HepG2 (cell line): ENCODE measurements around the gene TCAP. TPM values are rescaled to one million over a fixed set of nuclear protein-coding genes. Genes with fewer than 3 reads are reported as not detected.

Experiments used
- CBX2 ChIP-seq, 2 experiments: fragments of 200-600 bp in 1 of 2; sonication (generic); formaldehyde crosslinking in 1 of 2; IDR thresholded peaks; 2 replicates each; pipeline versions ENCODE4 v1.7.0 to v1.8.1; 2018 to 2022; ENCODE audit warnings: low read depth in 2 of 2, low read length in 1 of 2, mild to moderate bottlenecking in 1 of 2, missing genetic modification reagents in 1 of 2
- HNF1A ChIP-seq, 2 experiments: sonication (generic) in 1 of 2; formaldehyde crosslinking in 1 of 2; IDR thresholded peaks; 2 replicates each; pipeline versions ENCODE4 v1.4.0 to v1.6.1; 2016 to 2020; ENCODE audit warnings: borderline replicate concordance in 1 of 2, low read depth in 1 of 2, mild to moderate bottlenecking in 1 of 2, missing genetic modification reagents in 1 of 2
- HOXA5 ChIP-seq: sonication (generic); formaldehyde crosslinking; IDR thresholded peaks from 2 replicates; pipeline ENCODE4 v1.4.0; 2020; ENCODE audit warnings: missing genetic modification reagents
- JDP2 ChIP-seq: sonication (generic); formaldehyde crosslinking; IDR thresholded peaks from 2 replicates; pipeline ENCODE4 v1.8.1; 2022; ENCODE audit warnings: missing genetic modification reagents, borderline replicate concordance
- MIER3 ChIP-seq: IDR thresholded peaks from 2 replicates; pipeline ENCODE4 v1.6.1; 2016; ENCODE audit warnings: missing compliant biosample characterization, borderline replicate concordance
- MTF1 ChIP-seq: sonication (generic); formaldehyde crosslinking; IDR thresholded peaks from 2 replicates; pipeline ENCODE4 v1.5.0; 2020; ENCODE audit warnings: missing genetic modification reagents
- MXI1 ChIP-seq: IDR thresholded peaks from 3 replicates; pipeline ENCODE4 v1.6.1; 2012; ENCODE audit warnings: low read depth, low read length, inconsistent platforms, borderline replicate concordance
- NAIF1 ChIP-seq: sonication (generic); formaldehyde crosslinking; IDR thresholded peaks from 2 replicates; pipeline ENCODE4 v1.5.0; 2020; ENCODE audit warnings: mild to moderate bottlenecking, missing genetic modification reagents, borderline replicate concordance
- SALL2 ChIP-seq: sonication (generic); formaldehyde crosslinking; IDR thresholded peaks from 2 replicates; pipeline ENCODE4 v1.8.1; 2023; ENCODE audit warnings: mild to moderate bottlenecking, missing genetic modification reagents, inconsistent platforms
- XRCC5 ChIP-seq: fragments of 200-400 bp; formaldehyde crosslinking; optimal IDR thresholded peaks from 2 replicates; pipeline ENCODE3; 2017; ENCODE audit warnings: mild to moderate bottlenecking, low read length
- ZBTB7B ChIP-seq: sonication (generic); formaldehyde crosslinking; IDR thresholded peaks from 2 replicates; pipeline ENCODE4 v1.4.0; 2020; ENCODE audit warnings: missing genetic modification reagents
- ZFP1 ChIP-seq: IDR thresholded peaks from 2 replicates; pipeline ENCODE4 v1.6.1; 2016
- ZFP90 ChIP-seq: sonication (generic); formaldehyde crosslinking; IDR thresholded peaks from 2 replicates; pipeline ENCODE4 v1.8.0; 2022; ENCODE audit warnings: missing genetic modification reagents, mild to moderate bottlenecking, inconsistent platforms, borderline replicate concordance
- ZNF136 ChIP-seq: sonication (generic); formaldehyde crosslinking; IDR thresholded peaks from 2 replicates; pipeline ENCODE4 v1.8.1; 2022; ENCODE audit warnings: low read depth, mild to moderate bottlenecking, moderate library complexity, missing genetic modification reagents
- ZNF44 ChIP-seq: sonication (generic); formaldehyde crosslinking; IDR thresholded peaks from 2 replicates; pipeline ENCODE4 v1.5.1; 2020; ENCODE audit warnings: mild to moderate bottlenecking, missing genetic modification reagents
- polyA plus RNA-seq, 8 experiments: library from polyadenylated mRNA; depleted of rRNA in 3 of 8; stranded (reverse) in 7 of 8; unstranded in 1 of 8; fragments of >200 nt; fragmentation: Illumina TruSeq in 4 of 8; extraction: Trizol in 4 of 8; gene quantifications; 2 replicates each; pipeline versions ENCODE4 v1.2.1 to v1.2.3, GENCODE V29; 2011 to 2016; ENCODE audit warnings: low read depth in 4 of 8, missing spikeins in 1 of 8, mixed read lengths in 1 of 8; ENCODE audit not compliant: insufficient read depth in 1 of 8
- total RNA-seq, 5 experiments: library from RNA; depleted of rRNA; stranded (reverse); fragments of >200 nt; fragmentation: Illumina TruSeq; extraction: Trizol; gene quantifications; 2 replicates each; pipeline ENCODE4 v1.2.3, GENCODE V29; 2016; ENCODE audit warnings: low read depth in 1 of 5
- TF ChIP-seq, protein P1 (sequence below): sonication (generic); formaldehyde crosslinking; IDR thresholded peaks from 2 replicates; pipeline ENCODE4 v1.5.0; 2020; ENCODE audit warnings: mild to moderate bottlenecking, missing genetic modification reagents
- TF ChIP-seq, protein P2 (sequence below): IDR thresholded peaks from 2 replicates; pipeline ENCODE4 v1.6.1; 2016; ENCODE audit warnings: low read depth, control low read depth

The TCAP gene
- total and polyA plus RNA-seq, 2 of the 13 experiments (the other 11 are each of a cell fraction or from before 2014, with no cell fraction given), result 0.24 to 0.65 TPM

- TF ChIP-seq ZFP90 (CRISPR knock-in tag), result 0 out of 2 replicates have a peak, but pooled peaks have one; percentile 25
- TF ChIP-seq ZFP1 (CRISPR knock-in tag), result no peak; the same call in 1 of the 2 replicates
- TF ChIP-seq, protein P1, sequence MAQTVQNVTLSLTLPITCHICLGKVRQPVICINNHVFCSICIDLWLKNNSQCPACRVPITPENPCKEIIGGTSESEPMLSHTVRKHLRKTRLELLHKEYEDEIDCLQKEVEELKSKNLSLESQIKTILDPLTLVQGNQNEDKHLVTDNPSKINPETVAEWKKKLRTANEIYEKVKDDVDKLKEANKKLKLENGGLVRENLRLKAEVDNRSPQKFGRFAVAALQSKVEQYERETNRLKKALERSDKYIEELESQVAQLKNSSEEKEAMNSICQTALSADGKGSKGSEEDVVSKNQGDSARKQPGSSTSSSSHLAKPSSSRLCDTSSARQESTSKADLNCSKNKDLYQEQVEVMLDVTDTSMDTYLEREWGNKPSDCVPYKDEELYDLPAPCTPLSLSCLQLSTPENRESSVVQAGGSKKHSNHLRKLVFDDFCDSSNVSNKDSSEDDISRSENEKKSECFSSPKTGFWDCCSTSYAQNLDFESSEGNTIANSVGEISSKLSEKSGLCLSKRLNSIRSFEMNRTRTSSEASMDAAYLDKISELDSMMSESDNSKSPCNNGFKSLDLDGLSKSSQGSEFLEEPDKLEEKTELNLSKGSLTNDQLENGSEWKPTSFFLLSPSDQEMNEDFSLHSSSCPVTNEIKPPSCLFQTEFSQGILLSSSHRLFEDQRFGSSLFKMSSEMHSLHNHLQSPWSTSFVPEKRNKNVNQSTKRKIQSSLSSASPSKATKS (CRISPR knock-in tag), result no peak; the same call in 1 of the 2 replicates
- TF ChIP-seq XRCC5, result no peak
- TF ChIP-seq ZBTB7B, result no peak; the same call in 1 of the 2 replicates
- TF ChIP-seq ZNF136 (CRISPR knock-in tag), result no peak
- TF ChIP-seq JDP2 (CRISPR knock-in tag), result no peak; the same call in 1 of the 2 replicates
- TF ChIP-seq HNF1A (IDR thresholded peaks at IDR 0.05; ENCODE audit: low read depth), result no peak; the same call in none of the 2 replicates
- peak; percentile 58; the same call in 1 of the 2 replicates for TF ChIP-seq HNF1A (CRISPR knock-in tag; IDR thresholded peaks at IDR 0.05; ENCODE audit: borderline replicate concordance)
- no peak for TF ChIP-seq SALL2 (CRISPR knock-in tag)
- TF ChIP-seq HOXA5 (CRISPR knock-in tag), result peak; percentile 63; the same call in 1 of the 2 replicates
- no peak for TF ChIP-seq MTF1 (CRISPR knock-in tag)
- TF ChIP-seq MXI1, result 0 out of 3 replicates have a peak, but pooled peaks have one; percentile 64
- TF ChIP-seq, protein P2, sequence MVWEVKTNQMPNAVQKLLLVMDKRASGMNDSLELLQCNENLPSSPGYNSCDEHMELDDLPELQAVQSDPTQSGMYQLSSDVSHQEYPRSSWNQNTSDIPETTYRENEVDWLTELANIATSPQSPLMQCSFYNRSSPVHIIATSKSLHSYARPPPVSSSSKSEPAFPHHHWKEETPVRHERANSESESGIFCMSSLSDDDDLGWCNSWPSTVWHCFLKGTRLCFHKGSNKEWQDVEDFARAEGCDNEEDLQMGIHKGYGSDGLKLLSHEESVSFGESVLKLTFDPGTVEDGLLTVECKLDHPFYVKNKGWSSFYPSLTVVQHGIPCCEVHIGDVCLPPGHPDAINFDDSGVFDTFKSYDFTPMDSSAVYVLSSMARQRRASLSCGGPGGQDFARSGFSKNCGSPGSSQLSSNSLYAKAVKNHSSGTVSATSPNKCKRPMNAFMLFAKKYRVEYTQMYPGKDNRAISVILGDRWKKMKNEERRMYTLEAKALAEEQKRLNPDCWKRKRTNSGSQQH (CRISPR knock-in tag), result peak; percentile 67; the same call in 1 of the 2 replicates
- no peak for TF ChIP-seq MIER3 (CRISPR knock-in tag)
- no peak for TF ChIP-seq ZNF44
- TF ChIP-seq CBX2 (IDR thresholded peaks at IDR 0.05; ENCODE audit: low read depth, low read length), result no peak
- no peak for TF ChIP-seq CBX2 (CRISPR knock-in tag; IDR thresholded peaks at IDR 0.05; ENCODE audit: low read depth)
- peak; percentile 56; the same call in 1 of the 2 replicates for TF ChIP-seq NAIF1 (CRISPR knock-in tag)
Observed at GRCh38 chr17:39687546-39688474, 22.7 kb downstream of the TCAP start, which contains the start of gene PGAP3 (continued).
